ENCODE data around the gene MYO1D.

The MYO1D gene

GRCh38 chr17:32623196-32623595, 253.7 kb downstream of the MYO1D start:
- Histone ChIP-seq H3K4me2 (ENCODE audit: low read length) (no peak overlapping the region), H3K27ac (ENCODE audit: low read length) (no peak overlapping the region), H3K4me3 (ENCODE audit: low read length) (no peak overlapping the region), H3K9ac (ENCODE audit: low read length) (no peak overlapping the region), H2AFZ (ENCODE audit: low read depth, low read length) (no peak overlapping the region), H3K79me2 (ENCODE audit: low read length) (no peaks in the 10 kb centered on the region), H3K9me3 (ENCODE audit: insufficient read depth, low read length) (no peaks in the 10 kb centered on the region), H3K36me3 (replicated peaks; ENCODE audit: low read depth, low read length) (no peaks in the 10 kb centered on the region), H3K27me3 (ENCODE audit: low read depth, low read length) (no peaks in the 10 kb centered on the region), H4K20me1 (ENCODE audit: insufficient read depth, low read length) (no peaks in the 10 kb centered on the region), H3K4me1 (ENCODE audit: low read length) (no peaks in the 10 kb centered on the region)
- TF ChIP-seq CTCF (IDR thresholded peaks at IDR 0.05; ENCODE audit: low read depth, low read length) (no peak), EZH2phosphoT487 (IDR thresholded peaks at IDR 0.05; ENCODE audit: low read depth) (no peak)

GRCh38 chr17:32622540-32622939, 254.4 kb downstream of the MYO1D start:
- no peak overlapping the region for H3K27ac ChIP-seq (ENCODE audit: low read length)

GRCh38 chr17:32621612-32622312, 255.2 kb downstream of the MYO1D start:
- Histone ChIP-seq H3K36me3 (replicated peaks; ENCODE audit: low read depth, low read length) (no peaks in the 10 kb centered on the region), H3K4me3 (ENCODE audit: low read length) (no peak overlapping the region), H2AFZ (ENCODE audit: low read depth, low read length) (no peak overlapping the region), H3K9me3 (ENCODE audit: insufficient read depth, low read length) (no peaks in the 10 kb centered on the region), H3K4me2 (ENCODE audit: low read length) (no peak overlapping the region), H3K27me3 (ENCODE audit: low read depth, low read length) (no peaks in the 10 kb centered on the region), H3K27ac (ENCODE audit: low read length) (no peak overlapping the region), H4K20me1 (ENCODE audit: insufficient read depth, low read length) (no peaks in the 10 kb centered on the region), H3K9ac (ENCODE audit: low read length) (no peak overlapping the region), H3K4me1 (ENCODE audit: low read length) (no peaks in the 10 kb centered on the region), H3K79me2 (ENCODE audit: low read length) (no peaks in the 10 kb centered on the region)
- TF ChIP-seq EZH2phosphoT487 (IDR thresholded peaks at IDR 0.05; ENCODE audit: low read depth) (no peak), CTCF (IDR thresholded peaks at IDR 0.05; ENCODE audit: low read depth, low read length) (no peak)

More at GRCh38 chr17:32622540-32622939, 254.4 kb downstream of the MYO1D start:
- Histone ChIP-seq H3K4me2 (ENCODE audit: low read length) (no peak overlapping the region), H3K9ac (ENCODE audit: low read length) (no peak overlapping the region), H3K79me2 (ENCODE audit: low read length) (no peaks in the 10 kb centered on the region), H3K4me1 (ENCODE audit: low read length) (no peaks in the 10 kb centered on the region), H3K27me3 (ENCODE audit: low read depth, low read length) (no peaks in the 10 kb centered on the region), H4K20me1 (ENCODE audit: insufficient read depth, low read length) (no peaks in the 10 kb centered on the region), H3K4me3 (ENCODE audit: low read length) (no peak overlapping the region), H3K9me3 (ENCODE audit: insufficient read depth, low read length) (no peaks in the 10 kb centered on the region), H3K36me3 (replicated peaks; ENCODE audit: low read depth, low read length) (no peaks in the 10 kb centered on the region), H2AFZ (ENCODE audit: low read depth, low read length) (no peak overlapping the region)
- TF ChIP-seq CTCF (IDR thresholded peaks at IDR 0.05; ENCODE audit: low read depth, low read length) (no peak), EZH2phosphoT487 (IDR thresholded peaks at IDR 0.05; ENCODE audit: low read depth) (no peak)

GRCh38 chr17:32615326-32615725, 261.6 kb downstream of the MYO1D start:
- Histone ChIP-seq H3K36me3 (replicated peaks; ENCODE audit: low read depth, low read length) (no peaks in the 10 kb centered on the region), H3K9ac (ENCODE audit: low read length) (no peak overlapping the region), H3K9me3 (ENCODE audit: insufficient read depth, low read length) (no peaks in the 10 kb centered on the region), H3K27me3 (ENCODE audit: low read depth, low read length) (no peaks in the 10 kb centered on the region), H3K4me2 (ENCODE audit: low read length) (no peak overlapping the region), H4K20me1 (ENCODE audit: insufficient read depth, low read length) (no peaks in the 10 kb centered on the region), H3K27ac (ENCODE audit: low read length) (no peak overlapping the region), H3K79me2 (ENCODE audit: low read length) (no peaks in the 10 kb centered on the region), H3K4me3 (ENCODE audit: low read length) (no peak overlapping the region), H3K4me1 (ENCODE audit: low read length) (no peaks in the 10 kb centered on the region), H2AFZ (ENCODE audit: low read depth, low read length) (no peak overlapping the region)
- TF ChIP-seq CTCF (IDR thresholded peaks at IDR 0.05; ENCODE audit: low read depth, low read length): no peak
- no peak for TF ChIP-seq EZH2phosphoT487 (IDR thresholded peaks at IDR 0.05; ENCODE audit: low read depth)

Measured in OCI-LY3 (cell line).